Transverse colon (tissue), 4 donors: ENCODE results near the gene TNFSF11. TPM values are rescaled to one million over a fixed set of nuclear protein-coding genes. Genes with fewer than 3 reads are reported as not detected.

ENCODE experiments used
- DNase-seq: peaks from one replicate; pipeline ENCODE4 v3.0.0-alpha.2; 2019
- H3K27ac ChIP-seq, 4 donors: fragments of 200-600 bp; sonication (generic); 2 replicates each; pipeline ENCODE4 v1.5.1; 2016 to 2018; ENCODE audit warnings: inconsistent platforms in 4 of 4
- H3K27me3 ChIP-seq: fragments of 200-600 bp; sonication (generic); 2 replicates; pipeline ENCODE4 v1.5.1; 2017; ENCODE audit warnings: inconsistent platforms
- H3K36me3 ChIP-seq, 4 donors: fragments of 200-600 bp; sonication (generic); 2 replicates each; pipeline ENCODE4 v1.5.1; 2017 to 2019; ENCODE audit warnings: inconsistent platforms in 4 of 4
- H3K4me1 ChIP-seq, 4 donors: fragments of 200-600 bp; sonication (generic); 2 replicates each; pipeline ENCODE4 v1.5.1; 2017 to 2020; ENCODE audit warnings: inconsistent platforms in 4 of 4
- H3K4me3 ChIP-seq, 4 donors: fragments of 200-600 bp; sonication (generic); 1 replicate in 1 of 4; 2 replicates in 3 of 4; pipeline versions ENCODE4 v1.5.1 to v1.6.1; 2017 to 2019; ENCODE audit warnings: inconsistent platforms in 4 of 4
- H3K9me3 ChIP-seq, 2 donors: fragments of 200-600 bp; sonication (generic); 2 replicates each; pipeline ENCODE4 v1.5.1; 2017 to 2019; ENCODE audit warnings: inconsistent platforms in 2 of 2
- CTCF ChIP-seq, 5 experiments: fragments of 200-600 bp in 3 of 5; fragments of 450-650 bp in 2 of 5; sonication (generic) in 3 of 5; IDR thresholded peaks; 1 replicate in 2 of 5; 2 replicates in 3 of 5; pipeline ENCODE4 v1.5.1; 2016 to 2017; ENCODE audit warnings: antibody characterized with exemption in 5 of 5, inconsistent platforms in 3 of 5, mild to moderate bottlenecking in 2 of 5, moderate library complexity in 1 of 5
- EP300 ChIP-seq: sonication (generic); formaldehyde crosslinking; IDR thresholded peaks from one replicate; pipeline ENCODE4 v1.6.1; 2017; ENCODE audit warnings: antibody characterized with exemption, low read depth
- POLR2A ChIP-seq: fragments of 450-650 bp; IDR thresholded peaks from one replicate; pipeline ENCODE4 v1.6.1; 2016; ENCODE audit warnings: antibody characterized with exemption, mild to moderate bottlenecking, moderate library complexity
- POLR2AphosphoS5 ChIP-seq, 3 donors: sonication (generic); formaldehyde crosslinking; IDR thresholded peaks; one replicate each; pipeline ENCODE4 v1.6.1; 2016; ENCODE audit warnings: antibody characterized with exemption in 3 of 3
- WGBS, 2 donors: methylation state at CpG; one replicate each; pipeline ENCODE4 v1.1.5; 2018; ENCODE audit warnings: low coverage in 1 of 2; 5-methylcytosine and 5-hydroxymethylcytosine counted together
- in situ Hi-C, 4 donors: fragments of 200-750 bp; cut with MboI; loops; one replicate each; pipeline versions ENCODE4 v1.15.0 to v1.15.1; 2017; ENCODE audit warnings: low sequenced_read_pairs in 3 of 4, low pct_ligation_motif_present in 1 of 4, low pct_unique_long_range_greater_than_20kb in 1 of 4
- intact Hi-C: fragments of 100-400 bp; cut with DNase I; formaldehyde crosslinking; loops from one replicate; pipeline ENCODE4 v1.15.1; 2023; ENCODE audit warnings: low total_unique reads
- total RNA-seq, 4 donors: library from RNA; depleted of rRNA; stranded (reverse); fragments of >200 nt; gene quantifications; one replicate each; pipeline ENCODE4 v1.1.0, GENCODE V29; 2016

TNFSF11 gene
- total RNA-seq, 4 donors from 2014 or later: 0.79 TPM; not detected in 3

- in situ Hi-C loops (no loop called here), intact Hi-C loops (no loop called here)
Observed at GRCh38 chr13:42652642-42653415, 78.9 kb downstream of the TNFSF11 start.

GRCh38 chr13:42653679-42654078 is 79.7 kb downstream of the TNFSF11 start:
- Histone ChIP-seq H3K9me3 (no peaks in the 10 kb centered on the region), H3K4me3 (no peak overlapping the region), H3K27me3 (peaks cover 17% of the 10 kb centered on the region), H3K4me1 (no peaks in the 10 kb centered on the region), H3K27ac (no peak overlapping the region), H3K36me3 (no peaks in the 10 kb centered on the region)
- no peak for TF ChIP-seq POLR2A
- no peak for TF ChIP-seq EP300
- no peak for TF ChIP-seq POLR2AphosphoS5 (IDR thresholded peaks at IDR 0.05)
- TF ChIP-seq CTCF (IDR thresholded peaks at IDR 0.05): no peak
- in situ Hi-C loops (no loop called here), intact Hi-C loops (no loop called here)
- no peak for DNase-seq
- WGBS, 2 donors: 56 to 75% methylated on average over 2 to 3 of the region's 3 CpGs

More at GRCh38 chr13:42652642-42653415, 78.9 kb downstream of the TNFSF11 start:
- DNase-seq: no peak
- H3K9me3 ChIP-seq: no peaks in the 10 kb centered on the region
- H3K27ac ChIP-seq: no peak overlapping the region
- 80 to 100% methylated on average over 1 of the region's 1 CpG for WGBS, 2 donors
- no peaks in the 10 kb centered on the region for H3K36me3 ChIP-seq
- no peaks in the 10 kb centered on the region for H3K4me1 ChIP-seq
- H3K4me3 ChIP-seq: no peak overlapping the region
- TF ChIP-seq CTCF (IDR thresholded peaks at IDR 0.05) (no peak), POLR2AphosphoS5 (IDR thresholded peaks at IDR 0.05) (no peak), EP300 (no peak)
- peaks cover 17% of the 10 kb centered on the region for H3K27me3 ChIP-seq

- intact Hi-C loops: no loop called here
- Histone ChIP-seq H3K27me3 (peaks cover 17% of the 10 kb centered on the region), H3K27ac (no peak overlapping the region), H3K9me3 (no peaks in the 10 kb centered on the region), H3K4me3 (no peak overlapping the region), H3K36me3 (no peaks in the 10 kb centered on the region), H3K4me1 (no peaks in the 10 kb centered on the region)
- in situ Hi-C loops: no loop called here
- no peak for DNase-seq
- TF ChIP-seq POLR2A: no peak
- TF ChIP-seq POLR2AphosphoS5 (IDR thresholded peaks at IDR 0.05): no peak
- TF ChIP-seq CTCF (IDR thresholded peaks at IDR 0.05): no peak
- TF ChIP-seq EP300: no peak
Observed at GRCh38 chr13:42654212-42654611, 80.3 kb downstream of the TNFSF11 start.

GRCh38 chr13:42654722-42655121 is 80.8 kb downstream of the TNFSF11 start:
- in situ Hi-C loops (no loop called here), intact Hi-C loops (no loop called here)
- Histone ChIP-seq H3K9me3 (no peaks in the 10 kb centered on the region), H3K4me3 (no peak overlapping the region), H3K4me1 (no peaks in the 10 kb centered on the region), H3K36me3 (no peaks in the 10 kb centered on the region), H3K27ac (no peak overlapping the region), H3K27me3 (peaks cover 17% of the 10 kb centered on the region)
- DNase-seq: no peak
- WGBS, 2 donors: 20 to 24% methylated on average over 1 of the region's 1 CpG
- TF ChIP-seq CTCF (IDR thresholded peaks at IDR 0.05) (no peak), POLR2A (no peak), POLR2AphosphoS5 (IDR thresholded peaks at IDR 0.05) (no peak), EP300 (no peak)
